Activated T-helper 1 cell treated with Interleukin-2 at 50 U/mL for 16 hours (primary cell): ENCODE results near the gene OSTN.
"Not testable (repeated sequence)": the region's sequence is repeated elsewhere in the genome, so short reads cannot be mapped to it uniquely, and the experiment has no call there.

ENCODE experiments used
- DNase-seq: peaks from one replicate; pipeline ENCODE4 v3.0.0-alpha.2; 2020; ENCODE audit warnings: low read depth

OSTN gene

DNA sequence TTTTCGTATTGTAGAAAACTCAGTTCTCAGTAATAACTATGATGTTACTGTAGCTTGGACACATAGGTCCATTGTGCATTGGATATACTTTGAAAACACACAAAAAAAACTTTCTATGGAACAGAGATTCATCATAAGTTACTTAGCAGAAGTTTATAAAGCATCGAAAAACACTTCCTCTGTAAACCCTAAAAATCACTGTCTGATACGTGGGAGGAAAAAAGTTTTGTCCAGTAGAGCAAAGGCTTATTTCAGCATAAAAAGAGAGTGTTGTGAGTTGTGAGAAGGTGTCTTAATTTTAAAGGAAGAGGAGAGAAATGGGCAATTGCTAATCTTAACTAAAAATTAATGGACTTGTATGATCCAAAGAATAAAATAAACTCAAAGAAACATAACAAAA lies 64.8 kb downstream of the OSTN start:
- no peak for DNase-seq

DNA sequence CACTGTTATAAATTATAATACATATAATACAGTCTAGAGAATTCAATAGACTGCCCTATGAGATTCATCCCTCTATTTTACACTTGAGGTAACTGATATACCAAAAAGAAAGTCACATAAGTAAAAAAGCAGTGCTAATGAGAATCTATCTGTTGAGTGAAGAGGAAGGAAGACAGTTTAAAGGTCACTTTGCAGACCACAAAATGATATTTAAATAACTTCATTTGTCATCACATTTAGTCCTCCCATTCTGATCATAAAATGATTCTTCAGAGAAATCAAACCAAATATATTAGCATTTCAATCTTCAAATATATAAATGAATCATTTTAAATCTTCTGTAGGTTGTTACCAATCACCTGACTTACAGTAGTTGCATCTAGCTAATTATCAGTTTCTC lies 69.7 kb downstream of the OSTN start:
- DNase-seq = no peak

DNA sequence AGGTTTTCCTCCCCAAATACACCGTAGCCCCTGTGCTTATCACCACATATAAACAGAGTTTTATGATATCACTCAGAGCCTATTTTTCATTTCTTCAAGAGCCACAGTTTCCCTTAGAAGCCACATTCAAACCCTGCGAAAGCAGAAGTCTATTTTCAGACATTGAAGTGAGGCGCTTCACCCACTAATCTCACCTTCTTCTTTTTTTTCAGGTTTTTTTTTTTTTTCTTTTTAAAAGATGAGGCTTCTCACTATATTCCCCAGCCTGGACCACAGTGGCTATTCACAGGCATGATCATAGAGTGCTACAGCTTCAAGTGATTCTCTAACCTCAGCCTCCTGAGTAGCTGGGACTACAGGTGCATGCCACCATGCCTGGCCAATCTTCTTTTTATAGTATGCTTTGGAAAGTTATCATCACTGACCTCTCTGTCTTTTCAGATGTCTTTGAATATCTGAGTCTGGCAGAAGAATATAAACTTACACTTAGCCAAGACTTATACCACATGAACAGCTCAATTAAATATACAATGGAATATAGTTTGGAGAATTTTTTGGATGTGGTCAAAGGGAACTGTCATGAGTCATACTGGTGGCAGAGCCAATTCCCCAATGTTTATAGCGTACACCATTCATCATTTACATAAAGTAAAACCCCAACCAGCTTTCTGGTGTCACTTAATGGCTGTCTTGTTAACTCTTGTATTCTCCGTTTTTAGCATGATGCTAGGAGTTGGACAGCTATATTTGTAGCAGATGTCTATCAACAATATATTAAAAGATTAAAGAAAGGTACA lies 70.4 kb downstream of the OSTN start:
- DNase-seq = no peak

DNA sequence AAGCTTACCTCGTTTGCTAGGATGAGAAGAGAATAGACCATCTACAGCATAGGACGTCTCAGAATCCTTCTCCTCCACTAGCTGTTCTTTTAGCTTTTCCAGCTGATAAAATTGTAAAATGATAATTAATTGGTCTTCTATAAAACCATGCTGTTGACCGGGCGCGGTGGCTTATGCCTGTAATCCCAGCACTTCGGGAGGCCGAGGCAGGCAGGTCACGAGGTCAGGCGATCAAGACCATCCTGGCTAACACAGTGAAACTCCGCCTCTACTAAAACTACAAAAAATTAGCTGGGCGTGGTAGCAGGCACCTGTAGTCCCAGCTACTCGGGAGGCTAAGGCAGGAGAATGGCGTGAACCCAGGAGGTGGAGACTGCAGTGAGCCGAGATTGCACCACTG lies 76.2 kb downstream of the OSTN start:
- not testable (repeated sequence) for DNase-seq

DNA sequence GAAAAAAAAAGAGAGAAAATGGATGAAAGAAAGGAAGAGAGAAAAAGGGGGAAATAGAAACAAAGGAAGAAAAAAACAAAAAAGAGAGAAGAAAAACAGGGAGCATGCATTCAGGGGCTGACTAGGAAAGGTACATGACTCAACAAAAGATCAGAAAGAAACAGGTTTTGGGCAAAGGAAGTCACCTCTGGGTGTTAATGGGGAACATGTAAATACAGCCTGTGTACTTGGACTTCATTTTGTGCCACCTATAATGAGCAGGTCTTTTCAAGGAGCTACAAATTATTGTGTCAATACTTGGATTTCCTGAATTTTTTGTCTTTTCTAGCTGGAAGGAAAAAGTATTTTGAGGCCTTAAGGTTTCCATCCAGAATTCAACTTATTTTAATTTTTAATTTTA lies 76.7 kb downstream of the OSTN start:
- no peak for DNase-seq

DNA sequence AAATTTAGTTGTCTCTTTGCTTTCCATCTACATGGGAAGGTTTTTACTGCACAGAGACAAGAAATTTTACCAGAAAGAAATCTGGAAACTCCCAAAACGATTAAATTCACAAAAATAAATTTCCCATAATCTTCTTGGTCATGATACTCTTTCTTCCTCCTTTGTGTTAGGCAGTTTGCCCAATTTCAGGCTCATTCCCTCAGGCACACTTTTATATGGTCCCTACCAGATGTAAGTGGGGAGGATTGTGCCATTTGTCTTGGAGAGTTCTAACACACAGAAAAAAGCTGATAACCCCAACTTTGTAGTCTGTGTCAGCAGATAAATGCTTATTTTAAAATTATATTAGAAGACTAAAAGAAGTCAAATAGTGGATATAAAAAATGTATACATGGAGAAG lies 81.1 kb downstream of the OSTN start:
- DNase-seq = no peak

DNA sequence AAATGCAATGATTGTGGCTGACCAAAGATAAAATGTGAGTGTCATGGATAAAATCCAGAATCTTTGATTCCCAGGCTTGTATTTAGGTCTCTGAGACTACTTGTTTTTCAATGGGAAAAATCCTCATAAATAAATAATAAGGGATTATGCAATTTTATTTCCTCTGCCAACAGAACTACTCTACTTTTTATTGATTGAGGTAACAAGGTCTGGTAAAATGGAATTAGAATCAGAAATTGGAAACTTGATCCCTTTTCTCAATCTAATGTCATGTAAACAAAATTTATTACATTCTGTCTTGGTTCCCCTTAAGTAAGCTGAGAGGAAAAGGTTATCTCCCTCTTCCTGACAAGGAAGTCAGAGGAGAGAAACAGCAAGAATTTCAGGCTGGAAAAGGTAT lies 81.8 kb downstream of the OSTN start:
- no peak for DNase-seq

DNA sequence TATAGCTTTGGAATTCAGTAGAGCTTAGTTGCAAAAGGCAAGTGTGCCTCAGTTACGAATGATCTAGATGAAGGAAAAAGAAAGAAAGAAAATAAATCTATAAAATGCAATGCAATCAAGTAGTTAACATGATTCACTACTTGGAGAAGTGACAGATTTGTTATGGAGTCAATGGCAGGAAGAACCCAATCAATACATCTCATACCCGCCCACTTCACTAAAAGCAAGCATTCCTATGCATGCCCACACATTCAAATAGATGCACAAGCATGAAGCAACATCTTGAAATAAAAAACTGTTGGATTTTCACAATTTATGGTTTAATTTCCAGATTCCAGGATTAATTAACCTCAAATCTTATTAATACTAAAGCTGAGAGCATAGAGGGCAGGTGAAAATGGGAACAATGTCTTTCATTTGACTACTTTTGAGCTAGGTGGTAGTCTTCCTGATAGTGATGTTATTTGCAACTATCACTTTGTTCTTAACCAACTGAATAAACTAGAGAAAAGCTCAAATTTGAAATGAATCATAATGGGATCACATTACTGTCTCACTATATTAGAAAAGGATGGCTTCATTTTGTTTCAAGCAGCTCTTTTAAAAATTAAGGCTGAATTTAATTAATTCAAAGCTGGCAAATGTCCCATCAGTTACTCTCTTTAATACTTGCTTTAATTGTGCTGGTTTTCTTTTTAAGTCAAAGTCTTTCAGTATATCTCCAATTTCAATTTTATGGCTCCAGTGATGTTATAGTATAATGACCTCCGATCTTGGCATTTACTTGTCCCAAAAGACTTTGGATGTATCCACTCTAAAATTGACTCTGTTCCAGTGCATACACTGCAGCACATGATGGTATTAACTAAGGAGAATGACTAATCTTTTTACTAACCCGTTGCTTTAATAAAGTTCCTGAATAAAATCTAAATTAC lies 83.5 kb downstream of the OSTN start:
- DNase-seq = no peak

DNA sequence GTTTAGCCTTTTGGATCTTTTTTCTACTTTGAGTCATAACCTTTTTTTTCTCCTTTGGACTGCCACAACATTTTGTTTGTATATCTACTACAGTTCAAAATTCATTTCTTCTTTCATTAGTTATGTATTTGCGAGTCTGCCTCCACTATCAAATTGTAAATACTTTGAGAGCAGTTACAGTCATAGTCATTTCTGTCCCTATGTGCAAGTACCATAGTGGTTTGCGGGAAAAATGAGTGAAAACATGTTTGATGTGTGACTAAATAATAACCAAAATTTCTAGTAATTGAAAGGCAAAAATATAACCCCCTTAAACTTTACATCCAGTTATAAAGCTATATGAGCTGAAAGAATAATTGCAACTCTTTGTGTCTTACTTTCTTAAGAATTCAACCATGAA lies 84.4 kb downstream of the OSTN start:
- no peak for DNase-seq

DNA sequence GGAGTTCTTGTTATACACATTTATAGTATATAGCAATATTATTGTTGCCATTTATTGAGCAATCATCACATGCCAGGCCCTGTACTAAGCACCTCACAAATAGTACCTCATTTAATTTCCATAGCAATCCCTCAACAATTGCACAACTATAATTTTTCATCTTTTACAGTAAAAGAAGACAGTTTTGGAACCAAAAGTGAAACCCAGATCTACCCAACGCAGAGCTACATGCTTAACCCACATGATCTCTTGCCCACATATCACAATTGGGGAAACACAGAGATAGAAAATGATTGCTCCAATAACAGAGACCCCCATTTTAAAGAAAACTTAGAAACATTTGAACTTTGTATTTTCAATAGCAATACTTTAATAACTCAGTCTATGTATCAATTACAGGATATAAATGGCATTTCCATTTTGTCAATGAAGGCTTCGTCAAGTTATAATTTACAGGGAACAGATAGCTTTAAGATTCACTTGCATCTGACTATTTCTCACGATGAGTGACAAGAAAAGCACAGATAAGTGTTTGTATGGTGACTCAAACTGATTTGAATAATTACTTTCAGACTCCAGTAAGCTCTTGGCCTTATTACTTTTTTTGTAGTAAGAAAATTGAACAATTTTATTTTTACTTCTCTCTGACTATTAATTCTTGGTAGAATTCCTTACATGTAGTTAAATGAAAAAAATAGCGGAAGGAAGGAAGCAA lies 91.4 kb downstream of the OSTN start:
- no peak for DNase-seq

DNA sequence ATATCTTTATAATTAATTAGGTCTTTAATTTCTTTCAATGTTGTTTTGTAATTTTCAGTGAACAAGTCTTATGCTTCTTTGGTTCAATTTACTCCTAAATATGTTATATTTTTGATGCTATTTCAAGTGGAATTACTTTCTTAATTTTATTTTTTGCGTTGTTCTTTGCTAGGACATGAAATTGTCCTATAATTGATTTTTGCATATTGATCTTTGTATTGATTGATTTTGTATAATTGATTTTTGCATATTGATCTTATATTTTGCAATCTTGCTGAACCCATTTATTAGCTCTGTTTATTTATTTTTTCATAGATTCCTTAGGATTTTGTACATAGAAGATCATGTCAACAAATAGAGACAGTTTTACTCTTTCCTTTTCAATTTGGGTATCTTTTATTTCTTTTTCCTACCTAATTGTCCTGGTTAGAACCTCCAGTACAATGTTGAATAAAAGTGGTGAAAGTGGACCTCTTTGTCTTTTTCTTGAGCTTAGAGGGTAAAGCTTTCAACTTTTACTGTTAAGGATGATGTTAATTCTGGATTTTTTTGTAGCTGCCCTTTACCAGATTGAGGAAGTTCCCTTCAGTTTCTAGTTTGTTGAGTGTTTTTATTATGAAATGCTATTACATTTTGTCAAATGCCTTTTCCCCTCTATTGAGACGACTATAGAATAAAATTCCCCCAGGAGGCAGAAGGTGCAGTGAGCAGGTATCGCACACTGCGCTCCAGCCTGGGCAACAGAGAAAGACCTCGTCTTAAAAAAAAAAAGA lies 93.4 kb downstream of the OSTN start:
- no peak for DNase-seq

DNA sequence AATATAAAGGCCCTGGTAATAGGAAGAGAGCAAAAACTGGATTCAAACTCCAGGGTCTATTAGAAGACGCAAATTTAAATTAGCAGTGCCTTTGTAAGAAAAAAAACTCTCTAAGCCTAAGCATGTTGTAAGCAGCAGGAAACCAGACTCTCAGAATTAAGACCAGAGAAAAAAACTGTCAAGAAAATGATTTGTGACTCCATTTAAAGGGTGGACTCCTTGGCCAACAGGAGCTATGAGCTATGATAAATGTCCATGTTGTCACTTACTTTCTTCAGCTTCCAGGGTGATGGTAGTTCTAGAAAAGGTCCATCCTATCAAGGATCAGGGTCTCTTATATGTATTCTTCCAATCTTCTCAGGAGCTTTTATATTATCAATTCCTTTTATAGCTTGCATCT lies 95.2 kb downstream of the OSTN start:
- DNase-seq = no peak

DNA sequence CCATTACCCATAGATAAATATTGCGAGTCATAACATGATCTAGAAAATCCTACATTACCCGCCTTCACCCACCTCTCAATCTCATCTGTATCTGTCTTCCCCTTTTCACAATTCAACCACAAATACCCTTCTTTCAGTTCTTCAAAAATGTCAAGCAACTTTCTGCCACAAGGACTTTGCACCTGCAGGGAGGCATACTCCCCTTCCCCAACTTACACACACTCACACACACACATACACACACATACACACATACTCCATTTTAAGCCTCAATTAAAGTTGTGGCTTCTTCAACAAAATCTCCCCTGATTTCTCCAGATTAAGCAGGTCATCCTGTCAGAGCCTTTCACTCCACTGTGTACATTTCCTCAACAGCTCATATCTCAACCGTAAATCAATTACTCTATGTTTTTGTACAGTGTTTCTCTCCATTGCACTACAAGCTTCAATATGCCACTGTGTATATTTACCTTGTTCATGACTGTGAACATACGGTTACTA lies 97.0 kb downstream of the OSTN start:
- no peak for DNase-seq

DNA sequence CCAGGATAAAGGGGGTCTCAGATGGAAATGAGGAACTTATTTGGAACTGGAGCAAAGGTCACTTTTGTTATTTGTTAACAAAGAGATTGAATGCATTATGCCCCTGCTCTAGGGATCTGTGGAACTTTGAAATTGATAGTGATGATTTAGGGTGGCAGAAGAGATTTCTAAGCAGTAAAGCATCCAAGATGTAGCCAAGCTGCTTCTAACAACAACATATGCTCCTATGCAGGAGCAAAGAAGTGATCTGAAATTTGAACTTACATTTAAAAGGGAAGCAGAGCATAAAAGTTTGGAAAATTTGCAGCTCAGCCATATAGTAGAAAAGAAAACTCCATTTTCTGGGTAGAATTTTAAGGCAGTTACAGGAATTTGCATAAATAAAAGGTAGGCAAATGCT lies 99.8 kb downstream of the OSTN start:
- no peak for DNase-seq

DNA sequence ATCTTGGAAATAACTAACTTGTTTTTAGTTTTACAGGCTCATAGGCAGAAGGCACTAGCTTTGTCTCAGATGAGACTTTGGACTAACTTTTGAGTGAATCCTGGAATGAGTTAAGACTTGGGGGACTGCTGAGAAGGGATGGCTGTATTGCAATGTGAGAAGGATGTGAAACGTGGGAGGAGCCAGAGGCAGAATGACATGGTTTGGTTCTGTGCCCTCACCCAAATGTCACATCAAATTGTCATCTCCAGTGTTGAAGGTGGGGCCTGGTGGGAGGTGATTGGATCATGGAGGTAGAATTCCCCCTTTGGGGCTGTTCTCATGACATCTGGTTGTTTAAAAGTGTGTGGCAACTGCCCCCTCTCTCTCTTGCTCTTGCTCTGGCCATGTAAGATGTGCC lies 101.4 kb downstream of the OSTN start:
- DNase-seq = no peak

DNA sequence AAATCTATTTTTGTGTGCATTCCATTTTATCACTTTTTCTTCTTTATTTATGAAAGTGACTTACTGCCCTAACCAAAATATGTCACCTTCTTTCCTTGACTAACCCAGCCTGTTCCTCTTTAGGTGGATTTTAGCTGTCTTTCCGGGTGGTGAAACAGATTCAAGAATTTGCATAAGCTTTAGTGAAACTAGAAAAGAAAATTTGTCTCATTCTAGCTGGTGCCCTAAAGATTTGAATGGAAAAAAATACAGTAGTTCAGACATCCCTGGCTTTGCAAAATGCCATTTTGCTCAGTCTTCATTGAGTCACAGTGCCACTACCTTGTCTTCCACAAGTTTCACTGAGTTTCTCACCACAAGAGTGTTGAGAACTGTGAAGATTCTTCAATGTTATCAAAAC lies 102.0 kb downstream of the OSTN start:
- DNase-seq = no peak

DNA sequence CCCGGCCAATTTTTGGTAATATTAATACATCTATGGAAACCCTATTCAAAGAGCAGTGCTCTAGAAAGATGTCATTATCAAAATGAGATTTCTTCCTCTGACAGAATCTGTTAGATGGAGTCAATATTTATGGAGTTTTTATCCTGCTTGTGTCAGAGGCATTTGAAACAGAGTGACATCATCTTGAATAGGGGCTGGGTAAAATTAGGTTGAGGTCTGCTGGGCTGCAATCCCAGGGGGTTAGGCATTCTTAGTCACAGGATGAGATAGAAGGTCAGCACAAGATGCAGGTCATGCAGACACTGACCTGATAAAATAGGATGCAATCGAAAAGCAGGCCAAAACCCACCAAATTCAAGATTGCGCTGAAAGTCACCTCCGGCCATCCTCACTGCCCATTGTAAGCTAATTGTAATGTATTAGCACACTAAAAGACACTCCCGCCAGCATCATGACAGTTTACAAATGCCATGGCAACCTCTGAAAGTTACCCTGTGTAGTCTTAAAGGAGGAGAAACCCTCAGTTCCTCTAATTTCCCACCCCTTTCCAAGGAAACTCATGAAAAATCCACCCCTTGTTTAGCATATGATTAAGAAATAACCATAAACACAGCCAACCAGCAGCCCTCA lies 102.9 kb downstream of the OSTN start:
- DNase-seq = no peak

DNA sequence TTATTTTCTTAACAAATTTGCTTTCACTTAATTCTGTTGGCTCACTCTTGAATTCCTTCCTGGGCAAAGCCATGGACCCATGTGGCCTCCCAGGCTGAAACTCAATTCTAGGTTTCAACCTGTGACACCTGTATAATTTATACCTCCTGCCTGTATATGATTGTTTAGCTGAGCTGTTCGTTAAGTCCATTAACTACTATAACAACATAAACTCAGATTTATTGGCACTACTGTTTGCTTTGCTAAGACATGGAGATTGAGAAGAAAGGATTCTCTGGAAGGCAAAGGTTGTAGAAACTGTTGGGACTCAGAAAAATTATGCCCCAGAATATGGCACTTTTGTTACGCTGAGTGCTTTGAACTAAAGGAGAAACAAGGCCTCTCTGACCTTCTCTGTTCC lies 103.4 kb downstream of the OSTN start:
- DNase-seq = no peak

DNA sequence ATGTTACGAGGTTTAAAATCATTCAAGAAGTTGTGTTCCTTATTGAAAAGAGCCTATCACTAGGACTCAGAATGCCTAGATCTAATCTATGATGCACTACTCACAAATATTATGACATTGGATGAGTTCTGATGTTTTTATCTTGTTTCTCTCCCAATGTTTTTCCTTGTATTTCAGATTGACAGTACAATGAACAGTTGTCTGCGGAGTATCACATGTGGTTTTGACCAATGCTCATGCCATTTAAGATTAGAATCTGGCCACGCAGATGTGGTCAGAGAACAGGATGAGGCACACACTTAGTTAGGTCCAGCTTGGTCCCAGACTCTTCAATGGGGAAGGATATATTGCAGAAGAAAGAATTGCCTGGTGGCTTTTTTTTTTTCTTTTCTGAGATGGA lies 104.6 kb downstream of the OSTN start:
- no peak for DNase-seq

DNA sequence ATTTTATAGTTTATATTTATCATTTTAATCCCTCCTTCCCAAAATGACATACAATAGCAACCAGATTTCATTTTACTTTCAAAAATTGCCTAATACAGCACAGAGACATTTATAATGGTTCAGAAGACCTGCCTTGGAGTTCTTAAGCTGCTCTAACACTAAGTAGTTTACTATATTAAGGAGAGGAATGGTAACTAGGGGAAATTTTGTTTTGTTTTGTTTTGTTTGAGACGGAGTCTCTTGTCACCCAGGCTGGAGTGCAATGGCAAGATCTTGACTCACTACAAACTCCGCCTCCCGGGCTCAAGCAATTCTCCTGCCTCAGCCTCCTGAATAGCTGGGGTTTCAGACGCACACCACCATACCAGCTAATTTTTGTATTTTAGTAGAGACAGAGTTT lies 107.4 kb downstream of the OSTN start:
- DNase-seq = no peak

DNA sequence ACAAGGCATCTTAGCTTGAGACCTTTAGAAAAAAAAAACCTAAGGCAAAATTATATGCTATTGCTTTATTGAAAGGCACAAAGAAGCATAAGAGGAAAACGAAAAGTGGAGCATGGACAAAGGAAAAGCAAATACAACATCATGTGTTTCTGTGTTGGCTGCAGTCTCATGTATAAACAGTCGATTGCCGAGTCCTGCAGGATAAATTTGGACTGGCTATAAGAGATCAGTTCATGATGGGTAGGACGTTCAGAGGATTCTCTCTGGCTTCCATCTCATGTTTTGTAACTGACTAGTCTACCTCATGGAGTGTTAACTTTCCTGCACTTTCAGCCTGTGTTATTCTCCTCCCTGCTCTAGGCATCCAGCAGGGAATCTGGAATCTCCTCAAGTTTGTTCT lies 108.3 kb downstream of the OSTN start:
- DNase-seq = no peak
